HG03060 (cell line): ENCODE data around the gene SYNJ1.
"Not testable (repeated sequence)": the region's sequence is repeated elsewhere in the genome, so short reads cannot be mapped to it uniquely, and the experiment has no call there.

Experiments used
- ATAC-seq: cut with Tn5 transposase; IDR thresholded peaks from one replicate; pipeline ENCODE4 v1.9.1; 2021; ENCODE audit warnings: low read depth, moderate number of reproducible peaks; ENCODE audit not compliant: unreplicated experiment

The SYNJ1 gene, protein sequence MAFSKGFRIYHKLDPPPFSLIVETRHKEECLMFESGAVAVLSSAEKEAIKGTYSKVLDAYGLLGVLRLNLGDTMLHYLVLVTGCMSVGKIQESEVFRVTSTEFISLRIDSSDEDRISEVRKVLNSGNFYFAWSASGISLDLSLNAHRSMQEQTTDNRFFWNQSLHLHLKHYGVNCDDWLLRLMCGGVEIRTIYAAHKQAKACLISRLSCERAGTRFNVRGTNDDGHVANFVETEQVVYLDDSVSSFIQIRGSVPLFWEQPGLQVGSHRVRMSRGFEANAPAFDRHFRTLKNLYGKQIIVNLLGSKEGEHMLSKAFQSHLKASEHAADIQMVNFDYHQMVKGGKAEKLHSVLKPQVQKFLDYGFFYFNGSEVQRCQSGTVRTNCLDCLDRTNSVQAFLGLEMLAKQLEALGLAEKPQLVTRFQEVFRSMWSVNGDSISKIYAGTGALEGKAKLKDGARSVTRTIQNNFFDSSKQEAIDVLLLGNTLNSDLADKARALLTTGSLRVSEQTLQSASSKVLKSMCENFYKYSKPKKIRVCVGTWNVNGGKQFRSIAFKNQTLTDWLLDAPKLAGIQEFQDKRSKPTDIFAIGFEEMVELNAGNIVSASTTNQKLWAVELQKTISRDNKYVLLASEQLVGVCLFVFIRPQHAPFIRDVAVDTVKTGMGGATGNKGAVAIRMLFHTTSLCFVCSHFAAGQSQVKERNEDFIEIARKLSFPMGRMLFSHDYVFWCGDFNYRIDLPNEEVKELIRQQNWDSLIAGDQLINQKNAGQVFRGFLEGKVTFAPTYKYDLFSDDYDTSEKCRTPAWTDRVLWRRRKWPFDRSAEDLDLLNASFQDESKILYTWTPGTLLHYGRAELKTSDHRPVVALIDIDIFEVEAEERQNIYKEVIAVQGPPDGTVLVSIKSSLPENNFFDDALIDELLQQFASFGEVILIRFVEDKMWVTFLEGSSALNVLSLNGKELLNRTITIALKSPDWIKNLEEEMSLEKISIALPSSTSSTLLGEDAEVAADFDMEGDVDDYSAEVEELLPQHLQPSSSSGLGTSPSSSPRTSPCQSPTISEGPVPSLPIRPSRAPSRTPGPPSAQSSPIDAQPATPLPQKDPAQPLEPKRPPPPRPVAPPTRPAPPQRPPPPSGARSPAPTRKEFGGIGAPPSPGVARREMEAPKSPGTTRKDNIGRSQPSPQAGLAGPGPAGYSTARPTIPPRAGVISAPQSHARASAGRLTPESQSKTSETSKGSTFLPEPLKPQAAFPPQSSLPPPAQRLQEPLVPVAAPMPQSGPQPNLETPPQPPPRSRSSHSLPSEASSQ (N-terminal part only)

GRCh38 chr21:32727687-32728455, at the start of gene SYNJ1:
Gene SYNJ1, minus strand, starts transcription at chr21:32728013. Its CDS starts 1,118 bp downstream, at chr21:32726895.
- ATAC-seq: peak; percentile 78

DNA sequence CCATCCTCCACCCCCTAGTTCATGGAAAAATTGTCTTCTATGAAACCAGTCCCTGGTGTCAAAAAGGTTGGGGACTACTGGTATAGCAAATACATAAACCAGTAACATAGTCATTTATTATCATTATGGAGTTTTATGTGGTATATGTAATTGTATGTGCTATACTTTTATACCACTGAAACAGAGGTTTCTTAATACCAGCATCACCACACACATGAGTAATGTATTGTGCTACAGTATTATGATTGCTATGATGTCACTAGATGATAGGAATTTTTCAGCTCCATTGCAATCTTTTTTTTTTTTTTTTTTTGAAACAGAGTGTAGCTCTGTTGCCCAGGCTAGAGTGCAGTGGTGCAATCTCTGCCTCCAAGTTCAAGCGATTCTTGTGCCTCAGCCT, 49.5 kb upstream of the SYNJ1 start:
- no peak for ATAC-seq

- no peak for ATAC-seq
Observed at GRCh38 chr21:32776743-32777142, 48.9 kb upstream of the SYNJ1 start.

GRCh38 chr21:32773048-32773344, 45.2 kb upstream of the SYNJ1 start:
- ATAC-seq: not testable (repeated sequence)

DNA sequence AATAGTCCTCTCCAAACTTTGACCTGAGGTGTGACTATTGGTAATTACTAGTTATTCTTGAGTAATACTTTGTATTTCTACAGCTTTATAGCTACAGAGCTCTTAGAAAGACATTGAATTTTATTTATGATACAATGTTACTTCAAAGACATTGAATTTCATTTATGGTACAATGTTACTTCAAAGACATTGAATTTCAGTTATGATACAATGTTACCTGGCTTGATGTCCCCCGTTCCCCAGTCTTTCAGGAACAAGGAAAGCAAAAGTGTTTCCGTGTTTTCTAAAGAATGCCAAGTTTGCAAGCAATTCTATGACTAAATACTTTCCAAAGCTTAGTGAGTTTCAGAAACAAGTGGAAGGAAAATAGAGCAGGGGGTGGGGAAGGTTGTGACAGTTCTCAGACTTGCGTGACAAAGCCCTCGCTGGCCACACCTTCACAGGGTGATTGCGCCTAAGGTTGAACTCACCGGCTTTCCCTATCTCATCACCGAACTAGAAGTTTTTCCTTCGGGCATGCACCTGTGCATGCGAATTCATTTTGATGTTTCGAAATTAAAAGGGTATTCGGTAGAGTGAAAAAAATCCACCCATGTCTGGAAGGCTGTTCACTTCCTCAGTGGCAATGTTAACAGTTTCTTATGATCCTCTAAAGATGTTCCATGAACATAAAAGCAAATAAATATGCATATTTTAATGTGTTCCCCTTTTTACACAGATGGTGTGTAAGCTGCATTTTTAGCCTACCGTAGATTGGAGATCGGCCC, 44.7 kb upstream of the SYNJ1 start:
- no peak for ATAC-seq

DNA sequence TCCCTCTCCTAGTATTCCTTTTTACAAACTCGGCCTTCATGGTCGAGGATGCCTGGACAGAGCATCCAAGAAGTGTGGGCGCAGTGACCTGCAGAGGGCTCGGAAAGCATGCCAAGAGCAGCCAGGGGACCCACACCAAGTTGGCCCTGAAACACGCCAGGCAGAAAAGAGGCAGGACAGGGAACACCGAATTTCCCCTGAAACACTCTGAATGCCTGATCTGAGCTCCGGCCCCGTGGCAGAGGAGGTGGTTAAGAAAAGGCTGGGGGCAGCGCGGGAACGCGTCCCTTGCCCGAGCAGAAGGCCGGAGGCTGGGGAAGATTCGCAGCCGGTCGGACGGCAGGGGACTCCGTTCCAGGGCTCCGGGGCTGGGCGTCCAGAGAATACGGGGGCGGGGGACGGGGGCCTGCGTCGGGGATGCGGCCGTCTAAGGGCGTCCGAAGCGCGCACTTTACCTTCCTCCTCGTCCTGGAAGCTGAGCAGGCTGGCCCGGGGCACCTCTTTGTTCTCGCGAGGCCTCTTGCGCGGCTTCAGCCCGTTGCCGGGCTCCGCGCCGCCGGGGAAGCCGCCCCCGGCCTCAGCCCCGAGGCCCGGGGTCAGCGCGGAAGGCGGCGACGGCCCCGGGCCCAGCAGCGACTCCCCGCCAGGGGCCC, 43.2 kb upstream of the SYNJ1 start:
- ATAC-seq: peak; percentile 13

- no peak for ATAC-seq
Observed at GRCh38 chr21:32768530-32768929, 40.7 kb upstream of the SYNJ1 start.

- ATAC-seq: no peak
Observed at GRCh38 chr21:32765058-32765457, 37.2 kb upstream of the SYNJ1 start.

- no peak for ATAC-seq
Observed at GRCh38 chr21:32764186-32764585, 36.4 kb upstream of the SYNJ1 start.

DNA sequence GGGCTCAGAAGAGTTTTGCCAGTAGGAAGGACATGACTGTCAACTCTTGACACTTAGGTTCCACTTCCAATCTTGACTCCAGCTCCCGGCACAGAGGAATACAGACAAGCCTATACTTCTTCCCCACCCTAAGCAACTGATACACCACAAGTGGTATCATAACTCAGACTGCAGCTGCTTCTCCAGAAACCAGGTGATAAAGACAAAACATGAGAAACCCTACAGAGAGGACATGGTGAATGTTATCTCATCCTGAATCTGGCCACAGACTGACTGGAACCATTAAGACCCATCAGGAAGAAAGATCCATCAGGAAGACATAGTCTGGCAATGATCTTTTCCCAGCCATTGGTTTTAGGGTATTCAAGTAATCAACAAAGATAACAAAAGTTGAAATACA, 30.0 kb upstream of the SYNJ1 start:
- no peak for ATAC-seq

DNA sequence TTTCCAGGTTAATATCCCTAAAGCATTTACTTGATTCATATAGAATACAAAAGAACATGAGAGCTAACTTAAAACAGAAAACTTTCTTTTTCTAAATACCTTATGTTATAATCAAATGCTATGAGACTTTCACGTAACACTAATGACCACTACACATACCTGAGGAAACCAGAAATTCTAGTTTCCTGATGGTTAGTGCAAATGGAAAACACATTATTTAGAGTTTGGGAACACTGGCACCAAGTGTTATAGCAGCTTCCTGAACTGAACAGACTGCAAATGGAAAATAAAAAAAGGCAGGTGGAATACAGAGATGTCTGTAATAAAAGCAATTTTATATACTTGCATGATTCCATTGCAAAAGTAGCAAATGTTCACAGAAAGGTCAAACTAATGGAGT, 28.3 kb upstream of the SYNJ1 start:
- no peak for ATAC-seq

- ATAC-seq: no peak
Observed at GRCh38 chr21:32753818-32754585, 26.2 kb upstream of the SYNJ1 start.

- no peak for ATAC-seq
Observed at GRCh38 chr21:32750405-32750804, 22.6 kb upstream of the SYNJ1 start.

- ATAC-seq: no peak
Observed at GRCh38 chr21:32749662-32750061, 21.8 kb upstream of the SYNJ1 start.

DNA sequence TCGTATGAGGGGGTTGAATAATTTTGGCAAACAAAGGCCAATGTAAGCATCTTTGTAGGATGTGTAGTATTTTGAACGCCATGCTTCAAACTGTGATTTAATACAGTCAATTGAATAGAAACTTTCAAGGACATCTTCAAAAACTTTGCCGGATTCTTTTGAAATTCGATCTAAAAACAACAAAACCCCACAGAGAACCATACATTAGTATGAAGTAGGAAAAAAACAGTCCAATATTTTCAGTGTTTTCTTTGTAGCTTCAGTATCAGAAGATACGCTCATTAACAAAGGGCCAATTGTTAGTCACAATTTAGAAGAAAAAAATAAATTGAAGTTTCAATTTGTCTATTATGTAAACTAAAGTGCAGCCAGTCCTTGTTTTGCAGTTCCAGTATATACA, 20.7 kb upstream of the SYNJ1 start:
- ATAC-seq: no peak

GRCh38 chr21:32747396-32747795, 19.6 kb upstream of the SYNJ1 start:
- ATAC-seq: no peak

GRCh38 chr21:32746711-32747110, 18.9 kb upstream of the SYNJ1 start:
- ATAC-seq: not testable (repeated sequence)

DNA sequence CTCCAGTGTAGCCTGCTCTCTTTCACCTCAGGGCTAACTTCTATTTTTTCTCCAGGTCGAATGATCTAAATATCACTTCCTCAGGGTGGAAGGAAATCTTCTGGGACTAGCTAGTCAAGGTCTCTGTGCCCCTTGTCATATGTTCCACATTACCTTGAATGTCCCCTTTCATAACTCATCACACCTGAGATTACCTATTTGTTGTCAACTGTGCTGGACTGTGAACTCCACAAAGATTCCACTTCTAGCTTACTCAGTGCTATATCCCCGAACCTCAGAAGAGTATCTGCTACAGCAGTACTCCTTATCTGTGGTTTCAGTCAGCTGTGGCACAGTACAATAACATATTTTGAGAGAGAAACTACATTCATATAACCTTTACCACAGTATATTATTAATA, 14.6 kb upstream of the SYNJ1 start:
- ATAC-seq: no peak
